KG1 (cell line): ENCODE results near the gene RNASE11.
"Not testable (repeated sequence)": the region's sequence is repeated elsewhere in the genome, so short reads cannot be mapped to it uniquely, and the experiment has no call there.

ENCODE experiments used
- DNase-seq: peaks from one replicate; lab custom pipeline; 2025; lab: John Stamatoyannopoulos, UW

Gene RNASE11

DNA sequence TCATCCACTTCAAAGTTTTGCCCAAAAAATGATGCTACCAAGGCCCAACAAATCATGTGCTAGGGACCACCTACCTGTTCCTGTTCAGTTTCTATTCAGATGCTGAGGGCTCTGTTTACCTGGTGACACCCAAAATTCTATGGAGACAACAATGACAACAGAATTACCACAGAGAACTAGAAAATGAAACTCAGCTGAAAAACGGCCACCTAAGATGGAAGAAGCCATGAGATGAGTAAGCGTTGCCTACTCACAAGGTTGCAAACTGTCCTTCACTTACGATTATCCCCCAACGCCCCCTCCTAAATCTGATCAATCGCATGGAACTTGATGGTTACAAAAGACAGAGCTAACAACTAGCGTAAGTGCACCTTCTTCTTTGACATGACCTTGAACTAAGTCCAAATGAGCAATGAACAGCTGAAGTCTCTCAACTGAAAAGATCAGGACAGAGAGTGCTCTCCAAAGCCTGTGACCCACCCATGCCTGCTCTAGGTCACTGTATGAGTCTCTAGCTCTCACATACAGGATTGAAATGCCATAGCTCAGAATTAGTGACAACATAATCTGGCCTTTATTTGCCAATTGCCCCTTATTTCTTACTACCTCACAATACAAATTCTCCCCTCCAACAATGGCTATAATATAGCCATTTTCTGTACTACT, at the start of gene RNASE11:
TSS of gene RNASE11 (minus strand) at position 513 of the 666 bp plus-strand sequence.
- no peak for DNase-seq

DNA sequence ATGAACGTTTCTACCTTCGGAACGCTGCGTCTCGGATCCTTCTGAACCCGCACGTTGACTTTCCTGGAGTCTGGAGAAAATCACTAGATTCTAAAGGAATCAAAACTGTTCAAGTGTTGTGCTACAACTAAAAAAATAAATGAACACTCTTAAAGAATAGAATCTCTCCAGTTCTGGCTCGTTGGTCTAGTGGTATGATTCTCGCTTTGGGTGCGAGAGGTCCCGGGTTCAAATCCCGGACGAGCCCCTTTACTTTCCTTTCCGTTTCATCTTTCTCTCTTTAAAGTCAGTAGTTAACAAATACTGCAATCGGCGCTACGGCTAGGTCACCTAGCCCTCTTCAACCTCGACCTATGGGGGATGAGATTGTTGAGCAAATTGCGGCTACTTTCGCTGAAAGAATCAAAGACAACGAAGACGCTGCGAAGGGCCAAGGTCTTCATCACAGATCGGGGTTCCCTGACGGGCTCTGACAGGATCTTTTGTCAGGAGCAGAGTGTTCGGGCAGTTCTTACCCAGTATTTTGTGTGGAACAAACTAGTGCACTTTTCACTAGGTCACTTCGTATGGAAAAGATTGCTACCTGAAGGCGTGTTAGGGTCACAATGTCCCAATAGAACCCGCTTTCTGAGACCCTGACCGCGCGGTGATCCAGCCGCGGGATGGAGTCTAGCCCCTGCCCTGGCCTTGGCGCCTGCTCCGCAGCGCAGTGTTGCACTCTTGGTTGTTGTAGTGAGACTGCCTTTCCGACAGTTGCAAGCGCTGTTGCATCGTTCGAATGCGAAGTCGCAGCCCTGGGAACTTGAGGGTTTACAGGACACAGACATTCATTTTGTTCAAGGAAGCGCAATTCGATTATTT, 45.3 kb upstream of the RNASE11 start:
- peak; percentile 64 for DNase-seq

DNA sequence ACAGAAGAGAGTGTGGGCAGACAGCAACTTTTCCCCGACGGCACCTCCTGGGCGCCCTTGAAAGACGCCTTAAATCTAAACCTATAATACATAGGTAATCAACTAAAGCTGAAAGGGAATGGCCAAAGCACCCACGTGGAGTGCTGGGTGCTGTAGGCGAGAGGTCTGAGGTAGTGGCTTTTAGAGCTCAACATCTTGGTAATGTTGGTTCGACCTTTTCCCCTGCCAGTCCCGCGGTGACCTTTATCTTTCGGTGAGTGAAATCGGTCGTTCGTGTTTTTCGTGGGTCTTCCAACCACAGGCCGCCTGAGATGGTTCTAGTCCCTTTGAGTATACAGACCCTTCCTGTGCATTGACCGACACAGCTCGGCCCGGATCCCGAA, 44.6 kb upstream of the RNASE11 start:
- DNase-seq = no peak

DNA sequence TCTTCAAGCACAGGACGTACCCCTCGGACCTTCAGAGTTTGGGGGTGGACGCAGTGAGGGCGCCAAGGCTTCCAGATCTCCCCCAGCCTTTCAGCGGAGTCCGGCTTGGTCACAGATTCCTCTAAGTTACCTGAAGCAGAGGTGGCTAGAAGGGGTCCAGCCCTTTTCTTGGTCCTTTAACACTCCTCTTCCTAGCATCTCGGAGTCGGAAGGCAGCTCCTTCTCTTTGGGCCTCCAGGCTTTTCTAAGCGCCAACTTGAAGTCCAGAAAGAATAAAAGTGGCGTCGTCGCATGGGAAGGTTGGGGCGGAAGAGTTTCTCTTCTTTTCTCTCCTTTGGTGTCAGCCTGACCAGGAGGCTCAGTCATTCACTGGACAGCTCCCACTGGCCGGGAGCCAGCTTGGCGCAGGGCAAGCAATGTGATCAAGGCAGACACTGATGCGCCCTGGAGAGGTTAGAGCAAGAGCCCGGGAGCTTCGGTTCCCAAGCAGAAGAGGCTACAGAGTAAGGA, 44.1 kb upstream of the RNASE11 start:
- DNase-seq = no peak

DNA sequence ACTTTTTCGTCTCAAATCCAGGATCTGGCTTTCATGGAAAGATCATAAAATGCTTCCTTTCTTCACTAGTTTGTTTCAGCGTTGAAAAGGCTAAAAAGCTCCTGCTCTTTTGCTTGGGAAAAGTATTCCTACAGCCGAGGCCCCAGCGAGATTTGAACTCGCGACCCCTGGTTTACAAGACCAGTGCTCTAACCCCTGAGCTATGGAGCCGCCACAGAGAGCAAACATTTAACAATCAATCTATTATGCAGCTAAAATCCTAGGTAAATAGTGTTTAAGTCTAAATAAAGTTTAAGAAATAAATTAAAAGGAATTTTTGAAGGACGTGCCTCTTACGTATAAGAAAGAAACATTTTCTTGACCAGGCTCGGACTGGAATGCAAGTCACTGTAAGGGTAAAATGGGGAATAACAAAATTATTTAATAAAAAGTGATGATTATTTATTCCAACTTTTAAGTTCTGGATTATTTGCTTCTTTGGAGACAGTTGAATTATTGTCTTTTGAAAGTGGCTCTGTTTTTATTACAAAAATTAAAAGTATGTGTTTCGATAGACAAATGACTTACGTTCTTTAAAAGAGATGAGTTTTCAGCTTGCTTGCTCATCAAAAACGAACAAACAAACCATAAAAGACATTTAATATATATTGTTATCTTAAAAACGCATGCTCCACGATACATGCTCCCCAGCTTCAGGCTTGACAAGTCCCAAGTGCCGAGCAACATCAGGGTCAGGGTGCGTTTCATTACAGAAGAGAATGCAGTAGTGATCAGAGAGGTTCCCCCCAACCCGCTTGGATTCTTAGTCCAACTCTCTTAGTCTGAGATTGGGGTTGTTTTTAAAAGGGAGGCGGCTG, 43.5 kb upstream of the RNASE11 start:
- DNase-seq = peak; percentile 77

DNA sequence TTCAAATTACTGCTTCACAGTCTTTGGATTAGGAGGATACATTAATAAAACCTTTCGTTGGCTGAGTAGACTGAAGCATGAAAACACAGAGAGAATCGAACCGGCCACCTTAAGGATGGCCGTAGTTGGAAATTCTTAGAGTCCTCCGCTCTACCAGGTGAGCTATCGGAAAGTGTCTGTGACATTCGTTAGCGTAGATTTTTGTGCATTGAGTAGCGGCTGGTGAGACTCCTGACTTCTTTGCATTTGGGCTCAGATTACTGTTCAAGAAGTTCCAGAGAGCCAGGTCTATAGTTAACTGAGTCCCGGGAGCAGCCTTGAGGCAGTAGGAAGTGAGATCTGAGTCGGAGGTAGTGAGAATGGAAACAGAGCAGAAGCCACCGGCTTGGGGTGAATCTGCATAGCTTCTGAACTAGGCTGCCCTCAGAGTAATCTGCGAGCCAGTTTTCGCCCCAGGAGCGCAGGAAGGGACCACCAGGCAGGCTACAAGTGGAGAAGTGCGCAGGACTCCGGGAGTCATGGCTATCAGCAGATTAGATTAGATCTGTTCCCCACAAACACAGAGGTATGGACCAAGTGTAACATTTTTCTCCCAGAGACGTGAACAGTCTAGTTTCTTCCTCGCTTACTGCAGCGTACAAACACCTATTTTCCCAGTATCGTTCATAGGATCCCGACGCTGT, 42.7 kb upstream of the RNASE11 start:
- DNase-seq = peak; percentile 88

DNA sequence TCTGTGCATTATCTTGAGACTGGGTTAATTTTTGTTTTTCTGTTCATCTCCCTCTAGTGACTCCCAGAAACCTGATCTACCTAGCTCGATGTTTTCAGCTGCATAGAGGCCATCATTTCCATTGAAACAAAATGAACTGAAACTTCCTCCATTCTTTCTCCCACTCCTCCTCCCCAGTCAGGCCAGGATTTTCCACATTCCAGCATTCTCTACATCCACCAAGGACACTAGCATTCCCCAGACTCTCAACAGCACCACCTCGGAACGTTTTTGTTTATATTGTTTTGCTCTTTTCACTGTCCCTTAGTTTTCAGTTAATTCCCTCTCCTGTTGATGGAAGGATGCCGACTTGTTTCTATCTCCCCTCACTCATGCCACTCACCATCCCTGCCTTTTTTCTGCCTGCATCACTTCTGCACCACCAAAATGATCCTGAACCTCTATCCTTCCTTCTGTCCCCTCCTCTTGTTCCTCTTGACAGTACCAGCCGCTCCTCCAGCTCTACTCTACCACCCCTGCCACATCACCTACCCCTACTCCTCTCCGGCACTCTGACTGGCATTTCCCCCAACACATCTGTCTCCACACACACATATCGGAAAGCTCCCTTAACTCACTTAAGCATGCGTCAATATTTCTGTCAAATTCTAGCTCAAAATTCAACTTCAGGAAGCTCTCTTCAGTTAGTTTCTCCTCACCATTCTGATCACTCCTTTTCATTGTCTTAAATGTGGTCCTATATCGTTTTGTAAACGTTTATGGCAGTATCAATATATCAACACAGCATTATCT, 40.5 kb upstream of the RNASE11 start:
- DNase-seq = no peak

DNA sequence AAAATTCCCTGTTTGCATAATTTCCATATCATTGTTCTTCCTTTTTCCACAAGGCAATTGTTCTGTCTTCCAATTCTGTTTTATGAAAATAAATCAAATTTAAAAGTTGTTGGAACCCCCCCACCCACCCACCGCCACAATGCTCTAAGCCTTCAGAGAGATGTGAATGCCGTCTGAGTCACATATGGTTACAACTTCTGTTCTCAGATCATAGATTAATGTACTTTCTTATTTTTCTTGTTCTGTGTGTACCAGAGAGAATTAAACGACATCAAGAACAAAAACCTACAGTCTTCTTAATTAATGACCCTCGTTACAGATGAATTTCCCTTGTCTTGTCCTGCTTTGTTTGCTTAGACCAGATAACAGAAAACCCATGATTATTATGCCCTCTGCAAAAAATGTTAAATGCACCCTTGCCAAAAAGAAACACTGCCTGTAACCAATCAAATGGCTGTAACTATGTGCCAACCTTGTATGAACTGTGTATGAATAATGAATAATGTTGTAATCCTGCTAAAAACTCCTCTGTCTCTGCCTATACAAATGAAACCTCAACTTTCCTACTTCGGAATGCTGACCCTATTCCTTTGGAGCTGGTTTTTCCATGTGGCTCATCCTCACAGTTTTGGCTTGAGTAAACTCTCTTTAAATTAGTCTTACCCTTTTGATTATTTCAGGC, 39.7 kb upstream of the RNASE11 start:
- DNase-seq = no peak

DNA sequence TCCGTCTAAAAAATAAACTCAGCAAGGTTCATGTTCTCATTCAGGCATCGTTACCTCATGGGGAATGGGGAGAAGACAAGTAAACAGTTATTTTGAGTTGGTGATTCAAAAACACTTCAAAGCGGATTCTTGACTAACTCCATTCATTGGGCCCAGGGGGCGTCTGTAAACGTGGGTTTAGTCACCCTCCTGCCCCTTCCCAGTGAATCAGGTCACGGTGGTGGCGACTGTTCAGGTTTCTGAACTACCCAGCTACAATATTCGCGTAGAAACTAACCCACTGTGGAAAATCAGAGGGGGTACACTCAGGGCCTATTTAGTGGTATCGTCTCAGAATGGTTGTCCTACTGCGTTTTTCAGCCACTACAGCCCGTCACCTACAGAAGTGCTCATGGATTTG, 38.5 kb upstream of the RNASE11 start:
- no peak for DNase-seq

DNA sequence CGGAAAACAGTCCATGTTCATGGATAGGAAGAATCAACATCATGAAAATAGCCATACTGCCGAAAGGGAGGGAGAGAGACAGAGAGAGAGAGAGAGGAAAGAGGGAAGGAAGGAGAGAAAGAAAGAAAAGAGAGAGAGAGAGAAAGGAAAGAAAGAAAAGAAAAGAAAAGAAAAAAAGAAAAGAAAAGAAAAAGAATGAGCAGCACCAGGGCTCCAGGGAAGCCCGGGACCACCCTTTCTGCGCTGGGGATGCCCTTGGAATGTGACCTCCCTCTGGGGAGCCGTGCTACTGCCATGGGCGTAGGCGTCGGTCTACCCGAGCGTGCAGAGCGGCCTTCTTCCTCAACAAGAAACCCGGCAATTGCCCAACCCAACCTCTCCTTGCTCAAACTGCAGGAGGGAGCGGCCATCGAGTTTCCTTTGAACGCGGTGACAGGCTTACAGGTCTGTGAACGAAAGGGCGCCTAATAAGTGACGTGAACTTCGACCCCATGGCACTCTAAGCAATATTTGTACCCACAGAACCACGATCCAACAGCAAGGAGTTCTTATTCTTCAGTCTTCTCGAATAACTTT, 36.8 kb upstream of the RNASE11 start:
- no peak for DNase-seq

DNA sequence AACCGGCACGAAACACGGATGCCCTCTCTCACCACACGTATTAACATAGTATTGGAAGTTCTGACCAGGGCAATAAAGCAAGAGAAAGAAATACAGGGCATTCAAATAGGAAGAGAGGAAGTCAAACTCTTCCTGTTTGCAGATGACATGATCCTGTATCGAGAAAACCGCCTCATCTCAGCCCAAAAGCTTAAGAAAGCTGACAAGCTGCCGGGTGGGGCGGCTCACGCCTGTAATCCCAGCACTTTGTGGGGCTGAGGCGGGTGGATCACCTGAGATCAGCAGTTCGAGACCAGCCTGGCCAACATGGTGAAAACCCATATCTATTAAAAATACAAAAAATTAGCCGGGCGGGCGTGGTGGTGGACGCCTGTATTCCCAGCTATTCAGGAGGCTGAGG, 36.0 kb upstream of the RNASE11 start:
- no peak for DNase-seq

DNA sequence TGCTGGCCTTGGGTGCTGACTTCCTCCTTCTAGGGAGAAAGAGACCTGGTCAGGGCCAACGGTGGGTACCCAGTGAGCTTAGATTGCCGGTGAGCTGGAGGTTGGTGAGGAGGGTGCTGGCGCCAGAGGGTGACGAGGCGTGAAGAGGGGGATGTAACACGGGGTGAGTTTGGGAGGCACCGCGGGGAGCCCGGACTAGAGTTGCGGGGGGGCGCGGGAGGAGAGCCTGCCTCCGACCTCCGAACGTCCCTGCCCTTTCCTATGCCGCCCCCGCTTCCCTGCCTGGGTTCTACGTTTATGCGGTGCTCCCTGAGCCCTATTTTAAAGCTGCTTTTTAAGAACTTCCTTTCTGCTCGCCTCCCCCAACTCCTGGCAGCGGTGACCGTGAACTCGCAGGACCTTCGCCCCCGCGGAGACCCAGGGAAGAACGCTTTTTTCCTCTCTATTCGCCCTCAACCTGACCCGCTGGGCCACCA, 35.1 kb upstream of the RNASE11 start:
- DNase-seq = no peak

DNA sequence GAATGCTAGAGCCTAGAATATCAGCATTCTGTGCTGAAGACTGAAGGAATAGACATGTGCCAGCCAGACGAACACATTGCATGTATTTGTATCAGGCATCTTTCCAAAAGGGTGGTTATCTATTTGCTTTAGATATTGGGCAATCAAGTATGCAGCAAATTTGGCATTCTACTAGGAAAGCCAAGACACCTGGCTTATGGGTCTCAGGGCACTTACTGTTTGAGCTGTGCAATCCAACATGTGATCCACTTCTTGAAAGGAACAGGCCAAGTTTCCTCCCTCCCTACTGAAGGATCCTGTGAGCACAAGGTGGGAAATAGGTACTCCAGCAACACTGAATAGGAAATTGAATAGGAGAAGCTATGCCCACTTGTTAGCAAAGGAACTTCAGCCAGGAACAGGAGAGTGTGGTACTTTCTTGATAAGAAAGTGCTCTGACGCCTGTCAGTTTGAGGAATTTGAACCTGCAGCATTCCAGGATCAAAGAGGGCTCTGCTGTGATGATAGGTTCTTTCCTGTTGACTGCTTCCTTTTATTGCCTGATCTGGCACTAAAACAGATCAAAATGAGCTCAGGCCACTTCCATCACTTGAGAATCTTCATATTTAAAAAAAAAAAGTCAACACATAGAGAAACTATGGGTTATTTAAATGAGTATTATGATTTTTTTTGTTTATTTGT, 33.1 kb upstream of the RNASE11 start:
- DNase-seq = no peak

DNA sequence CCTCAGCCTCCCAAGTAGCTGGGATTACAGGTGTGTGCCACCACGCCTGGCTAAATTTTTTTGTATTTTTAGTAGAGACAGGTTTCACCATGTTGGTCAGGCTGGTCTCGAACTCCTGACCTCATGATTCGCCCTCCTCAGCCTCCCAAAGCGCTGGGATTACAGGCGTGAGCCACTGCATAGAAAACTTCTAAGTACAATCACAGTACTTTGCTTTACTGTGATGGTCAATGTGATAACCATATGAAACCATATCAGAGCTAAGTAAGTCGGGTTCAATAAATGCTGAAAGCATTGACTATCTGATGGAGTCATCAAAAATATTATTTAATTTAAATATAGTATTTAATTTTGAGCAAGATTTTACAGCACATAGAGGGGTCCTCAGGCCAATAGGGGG, 31.9 kb upstream of the RNASE11 start:
- not testable (repeated sequence) for DNase-seq

DNA sequence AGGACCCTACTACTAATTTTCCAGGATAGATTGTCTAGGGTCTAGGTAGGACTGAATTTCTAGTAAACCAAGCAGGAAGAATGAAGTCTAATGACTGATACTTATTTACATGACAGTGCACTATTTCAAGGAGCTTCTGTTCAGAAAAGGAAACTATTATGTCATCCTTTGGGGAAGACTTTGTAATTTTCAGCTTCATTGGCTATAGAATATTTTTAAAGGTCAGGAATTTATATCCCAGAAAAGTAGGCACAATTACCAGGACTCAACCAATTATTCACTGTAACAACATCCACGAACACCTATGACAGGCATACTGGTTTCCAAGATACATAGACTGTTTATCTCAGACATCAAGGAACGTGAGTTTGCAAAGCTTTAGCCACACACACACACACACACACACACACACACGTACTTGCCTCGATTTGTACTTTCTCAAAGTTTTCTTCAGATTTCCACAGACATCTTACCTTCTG, 30.5 kb upstream of the RNASE11 start:
- no peak for DNase-seq

DNA sequence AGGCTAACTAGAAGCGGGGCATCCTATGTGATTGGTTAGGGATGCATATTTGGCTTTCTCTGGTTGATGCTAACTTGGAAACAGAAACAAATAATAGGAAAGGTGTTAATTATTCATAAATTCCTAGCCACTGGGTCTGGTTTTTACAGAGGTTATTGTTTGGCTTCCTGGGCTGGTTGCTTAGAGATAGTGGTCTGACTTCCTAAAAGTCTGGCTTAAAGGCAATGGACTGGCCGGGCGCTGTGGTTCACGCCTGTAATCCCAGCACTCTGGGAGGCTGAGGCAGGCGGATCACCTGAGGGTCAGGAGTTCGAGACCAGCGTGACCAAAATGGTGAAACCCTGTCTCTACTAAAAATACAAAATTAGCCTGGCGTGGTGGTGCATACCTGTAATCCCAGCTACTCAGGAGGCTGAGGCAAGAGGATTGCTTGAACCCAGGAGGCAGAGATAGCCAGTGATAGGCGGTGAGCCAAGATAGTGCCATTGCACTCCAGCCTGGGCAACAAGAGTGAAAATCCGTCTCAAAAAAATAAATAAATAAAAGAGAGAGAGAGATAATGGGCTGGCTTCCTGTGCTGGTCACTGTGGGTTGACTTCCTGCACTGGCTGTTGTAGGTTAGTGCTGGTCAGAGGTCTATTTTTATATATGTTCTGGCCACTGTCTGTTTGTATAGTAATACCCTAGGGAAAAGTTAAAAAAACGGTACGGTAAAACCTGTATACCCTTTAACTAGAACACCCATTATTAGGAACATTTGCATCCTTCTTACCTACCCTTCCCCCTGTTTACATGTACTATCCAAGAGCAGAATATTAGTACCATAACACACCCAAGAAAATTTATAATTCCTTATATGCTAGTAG, 29.6 kb upstream of the RNASE11 start:
- no peak for DNase-seq

DNA sequence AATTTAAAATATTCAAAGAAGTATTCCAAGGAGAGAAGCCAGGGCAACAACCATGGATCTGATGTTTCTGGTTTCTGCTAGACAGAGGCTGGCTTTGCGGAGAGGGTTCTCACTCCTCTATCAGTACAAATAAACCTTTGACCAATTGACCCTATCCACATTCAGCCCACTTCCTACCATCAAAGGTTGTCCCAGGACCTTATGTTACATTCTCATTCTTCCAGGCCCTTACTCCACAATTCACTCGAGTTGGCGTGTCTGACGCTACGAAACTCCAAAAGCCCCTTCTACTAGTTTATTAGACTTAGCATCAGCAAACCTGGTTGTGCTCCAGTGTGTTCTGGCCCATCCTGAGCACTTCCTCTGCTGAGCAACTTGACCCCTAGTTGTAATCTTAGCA, 28.2 kb upstream of the RNASE11 start:
- no peak for DNase-seq
